H9 (cell line): Measurements from ENCODE around the gene PLCZ1. TPM values are rescaled to one million over a fixed set of nuclear protein-coding genes. Genes with fewer than 3 reads are reported as not detected.

ENCODE experiments used
- DNase-seq: peaks from one replicate; pipeline ENCODE4 v3.0.0-alpha.2; 2017
- H2AFZ ChIP-seq: one replicate; pipeline ENCODE4 v1.6.1; 2013; ENCODE audit warnings: mild to moderate bottlenecking, low read length, control low read depth, moderate library complexity
- H2AK5ac ChIP-seq: 2 replicates; pipeline ENCODE4 v1.6.1; 2013; ENCODE audit warnings: low read length, control low read depth, mixed read lengths; ENCODE audit not compliant: insufficient read length
- H2BK120ac ChIP-seq: one replicate; pipeline ENCODE4 v1.6.1; 2013; ENCODE audit warnings: low read depth, mild to moderate bottlenecking, low read length, control low read depth, inconsistent platforms; ENCODE audit not compliant: poor library complexity, severe bottlenecking
- H2BK12ac ChIP-seq: 2 replicates; pipeline ENCODE4 v1.6.1; 2013; ENCODE audit warnings: low read length, control low read depth, mixed read lengths, low read depth; ENCODE audit not compliant: insufficient read length
- H2BK15ac ChIP-seq: 2 replicates; pipeline ENCODE4 v1.6.1; 2013; ENCODE audit warnings: low read depth, low read length, control low read depth
- H2BK20ac ChIP-seq: one replicate; pipeline ENCODE4 v1.6.1; 2013; ENCODE audit warnings: low read depth, mild to moderate bottlenecking, low read length, control low read depth, inconsistent platforms; ENCODE audit not compliant: poor library complexity, severe bottlenecking
- H2BK5ac ChIP-seq: 2 replicates; pipeline ENCODE4 v1.6.1; 2013; ENCODE audit warnings: low read length, control low read depth, mixed read lengths; ENCODE audit not compliant: insufficient read length
- H3K14ac ChIP-seq: 2 replicates; pipeline ENCODE4 v1.6.1; 2013; ENCODE audit warnings: low read length, control low read depth; ENCODE audit not compliant: insufficient read depth
- H3K18ac ChIP-seq: 2 replicates; pipeline ENCODE4 v1.6.1; 2013; ENCODE audit warnings: low read depth, mild to moderate bottlenecking, mixed read lengths, low read length, control low read depth; ENCODE audit not compliant: insufficient read length
- H3K23ac ChIP-seq: 2 replicates; pipeline ENCODE4 v1.6.1; 2013; ENCODE audit warnings: low read length, control low read depth, mixed read lengths, low read depth; ENCODE audit not compliant: insufficient read length
- H3K23me2 ChIP-seq: 2 replicates; pipeline ENCODE4 v1.6.1; 2013; ENCODE audit warnings: low read depth, mild to moderate bottlenecking, mixed read lengths, low read length, control low read depth; ENCODE audit not compliant: insufficient read length, poor library complexity, severe bottlenecking
- H3K27ac ChIP-seq: 2 replicates; pipeline ENCODE4 v1.5.1; 2013; ENCODE audit warnings: low read length, control low read depth, mixed read lengths, low read depth; ENCODE audit not compliant: insufficient read length
- H3K27me3 ChIP-seq: 2 replicates; pipeline ENCODE4 v1.6.1; 2013; ENCODE audit warnings: low read length, control low read depth, inconsistent platforms; ENCODE audit not compliant: insufficient read depth
- H3K4ac ChIP-seq: 2 replicates; pipeline ENCODE4 v1.6.1; 2013; ENCODE audit warnings: low read depth, mild to moderate bottlenecking, control low read depth, inconsistent platforms, low read length, moderate library complexity
- H3K4me1 ChIP-seq: 2 replicates; pipeline ENCODE4 v1.6.1; 2013; ENCODE audit warnings: low read length, control low read depth, inconsistent platforms; ENCODE audit not compliant: insufficient read depth
- H3K4me2 ChIP-seq: 2 replicates; pipeline ENCODE4 v1.6.1; 2013; ENCODE audit warnings: low read length, control low read depth, mixed read lengths; ENCODE audit not compliant: insufficient read length, insufficient read depth
- H3K56ac ChIP-seq: 2 replicates; pipeline ENCODE4 v1.6.1; 2013; ENCODE audit warnings: low read depth, mild to moderate bottlenecking, mixed read lengths, low read length, control low read depth; ENCODE audit not compliant: insufficient read length
- H3K79me1 ChIP-seq: 2 replicates; pipeline ENCODE4 v1.6.1; 2013; ENCODE audit warnings: low read depth, mild to moderate bottlenecking, moderate library complexity, low read length, control low read depth, inconsistent platforms; ENCODE audit not compliant: insufficient read depth, poor library complexity, severe bottlenecking
- H3K79me2 ChIP-seq: 2 replicates; pipeline ENCODE4 v1.6.1; 2013; ENCODE audit warnings: low read length, control low read depth, inconsistent platforms; ENCODE audit not compliant: insufficient read depth
- H3K9ac ChIP-seq: 2 replicates; pipeline ENCODE4 v1.6.1; 2013; ENCODE audit warnings: low read length, control low read depth, mixed read lengths; ENCODE audit not compliant: insufficient read length; ENCODE audit errors: extremely low read depth
- H3K9me3 ChIP-seq: one replicate; pipeline ENCODE4 v1.6.1; 2013; ENCODE audit warnings: low read depth, low read length, inconsistent platforms; ENCODE audit not compliant: control insufficient read depth
- H3T11ph ChIP-seq: one replicate; pipeline ENCODE4 v1.6.1; 2013; ENCODE audit warnings: mild to moderate bottlenecking, low read length, control low read depth, inconsistent platforms
- H4K20me1 ChIP-seq: one replicate; pipeline ENCODE4 v1.6.1; 2013; ENCODE audit not compliant: control insufficient read depth, insufficient read length, insufficient read depth
- H4K5ac ChIP-seq: 2 replicates; pipeline ENCODE4 v1.6.1; 2013; ENCODE audit warnings: low read depth, mild to moderate bottlenecking, mixed read lengths, low read length, control low read depth; ENCODE audit not compliant: insufficient read length
- H4K8ac ChIP-seq: replicated peaks from 2 replicates; pipeline ENCODE4 v1.6.1; 2013; ENCODE audit warnings: low read length, control low read depth, mixed read lengths, low read depth; ENCODE audit not compliant: insufficient read length
- H4K91ac ChIP-seq: 2 replicates; pipeline ENCODE4 v1.6.1; 2013; ENCODE audit warnings: low read depth, mild to moderate bottlenecking, moderate library complexity, mixed read lengths, low read length, control low read depth; ENCODE audit not compliant: insufficient read length
- H3K27ac Mint-ChIP-seq, 3 experiments: 2 replicates in 2 of 3; 3 replicates in 1 of 3; pipeline ENCODE4 v1.8.0; 2020 to 2021; ENCODE audit warnings: mixed read lengths in 3 of 3, mild to moderate bottlenecking in 1 of 3, moderate library complexity in 1 of 3
- H3K27me3 Mint-ChIP-seq: 2 replicates; pipeline ENCODE4 v1.8.0; 2021; ENCODE audit warnings: low read depth, mild to moderate bottlenecking, moderate library complexity, mixed read lengths
- H3K36me3 Mint-ChIP-seq, 3 experiments: 2 replicates in 2 of 3; 3 replicates in 1 of 3; pipeline ENCODE4 v1.8.0; 2020 to 2021; ENCODE audit warnings: low read depth in 3 of 3, mixed read lengths in 3 of 3; ENCODE audit not compliant: insufficient read depth in 1 of 3
- H3K4me1 Mint-ChIP-seq, 2 experiments: 2 replicates each; pipeline ENCODE4 v1.8.0; 2020; ENCODE audit warnings: mixed read lengths in 2 of 2
- H3K4me3 Mint-ChIP-seq, 2 experiments: 2 replicates in 1 of 2; 3 replicates in 1 of 2; pipeline ENCODE4 v1.8.0; 2020 to 2021; ENCODE audit warnings: mild to moderate bottlenecking in 2 of 2, mixed read lengths in 2 of 2, moderate library complexity in 1 of 2
- H3K9me3 Mint-ChIP-seq, 2 experiments: 2 replicates in 1 of 2; 3 replicates in 1 of 2; pipeline ENCODE4 v1.8.0; 2020; ENCODE audit warnings: mild to moderate bottlenecking in 2 of 2, mixed read lengths in 2 of 2, moderate library complexity in 1 of 2
- CTCF ChIP-seq: fragments of 200-600 bp; sonication (generic); conservative IDR thresholded peaks from 3 replicates; pipeline ENCODE4 v1.8.0; 2021; ENCODE audit warnings: antibody characterized with exemption, mild to moderate bottlenecking
- WGBS: extraction: QIAGEN DNeasy Blood & Tissue Kit; methylation state at CpG from one replicate; pipeline ENCODE4 v1.1.7; 2013; ENCODE audit warnings: missing lambda C conversion rate, low lambda C conversion rate, mixed read lengths; ENCODE audit not compliant: insufficient read length; ENCODE audit errors: extremely low coverage; 5-methylcytosine and 5-hydroxymethylcytosine counted together
- total RNA-seq: library from RNA; stranded (reverse); gene quantifications from 2 replicates; pipeline ENCODE4 v1.2.1, GENCODE V29; 2021

Gene PLCZ1
- total RNA-seq, 1 experiment from 2014 or later, result not detected

GRCh38 chr12:18719922-18720510, 17.8 kb downstream of the PLCZ1 start:
- H4K5ac ChIP-seq, result no peak overlapping the region
- no peak overlapping the region for H2AFZ ChIP-seq
- H3T11ph ChIP-seq, result no peak overlapping the region
- H2AK5ac ChIP-seq, result no peak overlapping the region
- no peak overlapping the region for H3K27ac Mint-ChIP-seq
- H4K20me1 ChIP-seq, result no peaks in the 10 kb centered on the region
- H3K79me1 ChIP-seq, result no peaks in the 10 kb centered on the region
- no CpG with 5 or more reads among the region's 3 CpGs for WGBS
- peaks cover 0 to 3% of the 10 kb centered on the region in 2 experiments; a peak in 1 of 4 replicates for H3K4me1 Mint-ChIP-seq
- H3K4ac ChIP-seq, result no peak overlapping the region
- no peaks in the 10 kb centered on the region for H3K9me3 ChIP-seq
- no peak overlapping the region for H3K23ac ChIP-seq
- no peak overlapping the region for H3K9ac ChIP-seq
- H3K79me2 ChIP-seq, result no peaks in the 10 kb centered on the region
- H3K27me3 Mint-ChIP-seq, result no peaks in the 10 kb centered on the region
- H2BK5ac ChIP-seq, result no peak overlapping the region
- no peak for DNase-seq
- no peak for TF ChIP-seq CTCF
- H3K4me1 ChIP-seq, result no peaks in the 10 kb centered on the region
- H4K8ac ChIP-seq, result no peak overlapping the region
- H3K14ac ChIP-seq, result no peak overlapping the region
- no peak overlapping the region for H2BK20ac ChIP-seq
- no peak overlapping the region for H3K18ac ChIP-seq
- H3K27ac ChIP-seq, result no peak overlapping the region
- no peaks in the 10 kb centered on the region for H3K23me2 ChIP-seq
- H3K27me3 ChIP-seq, result no peaks in the 10 kb centered on the region
- no peak overlapping the region for H3K4me2 ChIP-seq
- no peak overlapping the region for H3K56ac ChIP-seq
- H3K36me3 Mint-ChIP-seq, result no peaks in the 10 kb centered on the region
- no peak overlapping the region for H2BK15ac ChIP-seq
- no peak overlapping the region for H2BK120ac ChIP-seq
- no peak overlapping the region for H4K91ac ChIP-seq
- no peak overlapping the region for H3K4me3 Mint-ChIP-seq
- H2BK12ac ChIP-seq, result no peak overlapping the region
- H3K9me3 Mint-ChIP-seq, result no peaks in the 10 kb centered on the region
